HEK293 (cell line): ENCODE results near the gene PRCC.

Experiments used
- CTCF ChIA-PET: fragments of 350-600 bp; formaldehyde crosslinking; extraction: SDS; loops from one replicate; lab custom pipeline; 2021; ENCODE audit warnings: antibody characterized with exemption; lab: Yijun Ruan, JAX
- POLR2A ChIA-PET: fragments of 300-600 bp; formaldehyde crosslinking; extraction: SDS; loops from one replicate; lab custom pipeline; 2020; ENCODE audit warnings: antibody characterized with exemption, inconsistent platforms; lab: Yijun Ruan, JAX
- H3K27ac ChIP-seq: fragments of 200-500 bp; sonication (Bioruptor generic); 2 replicates; pipeline ENCODE4 v1.5.1; 2014; ENCODE audit warnings: low read depth, low read length, control low read depth, inconsistent platforms; ENCODE audit errors: extremely low read depth
- H3K36me3 ChIP-seq, 2 experiments: fragments of 200-500 bp in 1 of 2; sonication (Bioruptor generic) in 1 of 2; 1 replicate in 1 of 2; 2 replicates in 1 of 2; pipeline ENCODE4 v1.5.1; 2014 to 2017; ENCODE audit warnings: inconsistent platforms in 2 of 2, low read length in 2 of 2; ENCODE audit not compliant: control insufficient read depth in 2 of 2, insufficient read depth in 1 of 2
- H3K4me1 ChIP-seq: fragments of 200-500 bp; sonication (Bioruptor generic); 2 replicates; pipeline ENCODE4 v1.5.1; 2014; ENCODE audit warnings: mild to moderate bottlenecking, low read length, inconsistent platforms; ENCODE audit not compliant: control insufficient read depth, insufficient read depth
- H3K4me3 ChIP-seq: 2 replicates; pipeline ENCODE4 v1.5.1; 2011; ENCODE audit warnings: low read depth, mild to moderate bottlenecking, control low read depth, low read length, moderate library complexity
- H3K9me3 ChIP-seq: fragments of 200-500 bp; sonication (Bioruptor generic); 2 replicates; pipeline ENCODE4 v1.5.1; 2014; ENCODE audit warnings: low read depth, low read length, inconsistent platforms; ENCODE audit not compliant: control insufficient read depth, insufficient read depth
- HIC1 ChIP-seq: fragments of 450-650 bp; formaldehyde crosslinking; IDR thresholded peaks from 2 replicates; pipeline ENCODE4 v1.5.1; 2016; ENCODE audit warnings: missing biosample characterization, missing genetic modification characterization
- IKZF3 ChIP-seq: fragments of 450-650 bp; IDR thresholded peaks from 2 replicates; pipeline ENCODE4 v1.5.0; 2018; ENCODE audit warnings: missing biosample characterization, mild to moderate bottlenecking, missing genetic modification characterization, moderate library complexity
- KLF10 ChIP-seq: fragments of 450-650 bp; IDR thresholded peaks from 2 replicates; pipeline ENCODE4 v1.5.1; 2018; ENCODE audit warnings: missing biosample characterization, mild to moderate bottlenecking, missing genetic modification characterization
- PRDM1 ChIP-seq: fragments of 450-650 bp; formaldehyde crosslinking; IDR thresholded peaks from 2 replicates; pipeline ENCODE4; 2016; ENCODE audit warnings: missing biosample characterization, missing genetic modification characterization
- SCRT2 ChIP-seq: fragments of 450-650 bp; formaldehyde crosslinking; IDR thresholded peaks from 2 replicates; pipeline ENCODE4 v1.5.1; 2016; ENCODE audit warnings: missing biosample characterization, missing genetic modification characterization
- ZBTB1 ChIP-seq: fragments of 450-650 bp; formaldehyde crosslinking; IDR thresholded peaks from 2 replicates; pipeline ENCODE4 v1.5.1; 2016; ENCODE audit warnings: missing biosample characterization, missing genetic modification characterization
- ZBTB17 ChIP-seq: fragments of 450-650 bp; formaldehyde crosslinking; IDR thresholded peaks from 2 replicates; pipeline ENCODE4 v1.5.1; 2016; ENCODE audit warnings: missing biosample characterization, missing genetic modification characterization
- ZBTB44 ChIP-seq: fragments of 450-650 bp; IDR thresholded peaks from 2 replicates; pipeline ENCODE4 v1.5.1; 2018; ENCODE audit warnings: missing biosample characterization, mild to moderate bottlenecking, missing genetic modification characterization
- ZNF112 ChIP-seq: fragments of 450-650 bp; formaldehyde crosslinking; IDR thresholded peaks from 2 replicates; pipeline ENCODE4 v1.5.0; 2017; ENCODE audit warnings: missing biosample characterization, missing genetic modification characterization
- ZNF146 ChIP-seq: fragments of 450-650 bp; formaldehyde crosslinking; IDR thresholded peaks from 2 replicates; pipeline ENCODE4 v1.5.1; 2016; ENCODE audit warnings: missing biosample characterization, missing genetic modification characterization
- ZNF169 ChIP-seq: fragments of 450-650 bp; formaldehyde crosslinking; IDR thresholded peaks from 2 replicates; pipeline ENCODE4 v1.5.1; 2016; ENCODE audit warnings: missing biosample characterization, missing genetic modification characterization
- ZNF341 ChIP-seq: fragments of 450-650 bp; formaldehyde crosslinking; IDR thresholded peaks from 2 replicates; pipeline ENCODE4; 2016; ENCODE audit warnings: low read depth, missing biosample characterization, missing genetic modification characterization
- ZNF398 ChIP-seq: fragments of 450-650 bp; formaldehyde crosslinking; IDR thresholded peaks from 2 replicates; pipeline ENCODE4 v1.5.1; 2017; ENCODE audit warnings: missing biosample characterization, missing genetic modification characterization
- ZNF510 ChIP-seq: fragments of 450-650 bp; formaldehyde crosslinking; IDR thresholded peaks from 2 replicates; pipeline ENCODE4 v1.5.1; 2018; ENCODE audit warnings: mild to moderate bottlenecking, missing genetic modification characterization, missing biosample characterization; ENCODE audit not compliant: insufficient replicate concordance
- ZNF521 ChIP-seq: fragments of 450-650 bp; formaldehyde crosslinking; IDR thresholded peaks from 2 replicates; pipeline ENCODE4 v1.5.1; 2017; ENCODE audit warnings: missing biosample characterization, mild to moderate bottlenecking, missing genetic modification characterization
- ZNF529 ChIP-seq: fragments of 450-650 bp; formaldehyde crosslinking; IDR thresholded peaks from 2 replicates; pipeline ENCODE4 v1.5.1; 2017; ENCODE audit warnings: missing genetic modification characterization, missing biosample characterization; ENCODE audit not compliant: insufficient replicate concordance
- ZNF548 ChIP-seq: fragments of 450-650 bp; formaldehyde crosslinking; IDR thresholded peaks from 2 replicates; pipeline ENCODE4 v1.5.1; 2016; ENCODE audit warnings: missing biosample characterization, missing genetic modification characterization
- ZNF561 ChIP-seq: fragments of 450-650 bp; IDR thresholded peaks from 2 replicates; pipeline ENCODE4 v1.5.1; 2018; ENCODE audit warnings: missing biosample characterization, missing genetic modification characterization, borderline replicate concordance
- ZNF747 ChIP-seq: fragments of 450-650 bp; formaldehyde crosslinking; IDR thresholded peaks from 2 replicates; pipeline ENCODE4 v1.5.1; 2016; ENCODE audit warnings: missing biosample characterization, missing genetic modification characterization
- ZSCAN16 ChIP-seq: fragments of 450-650 bp; formaldehyde crosslinking; IDR thresholded peaks from 2 replicates; pipeline ENCODE4 v1.5.1; 2016; ENCODE audit warnings: missing biosample characterization, missing genetic modification characterization
- TF ChIP-seq, protein P1 (sequence below): fragments of 450-650 bp; formaldehyde crosslinking; IDR thresholded peaks from 2 replicates; pipeline ENCODE4 v1.5.1; 2016; ENCODE audit warnings: missing biosample characterization, missing genetic modification characterization, low read depth

Gene PRCC

GRCh38 chr1:156751757-156752481, 15.4 kb upstream of the PRCC start (continued):
- TF ChIP-seq ZNF146 (tag by site-specific recombination) (no peak), PRDM1 (tag by site-specific recombination) (no peak), ZNF398 (tag by site-specific recombination) (peak; percentile 90), ZBTB17 (tag by site-specific recombination) (peak; percentile 98), ZNF169 (no peak), ZBTB1 (no peak), ZSCAN16 (tag by site-specific recombination) (no peak)

DNA sequence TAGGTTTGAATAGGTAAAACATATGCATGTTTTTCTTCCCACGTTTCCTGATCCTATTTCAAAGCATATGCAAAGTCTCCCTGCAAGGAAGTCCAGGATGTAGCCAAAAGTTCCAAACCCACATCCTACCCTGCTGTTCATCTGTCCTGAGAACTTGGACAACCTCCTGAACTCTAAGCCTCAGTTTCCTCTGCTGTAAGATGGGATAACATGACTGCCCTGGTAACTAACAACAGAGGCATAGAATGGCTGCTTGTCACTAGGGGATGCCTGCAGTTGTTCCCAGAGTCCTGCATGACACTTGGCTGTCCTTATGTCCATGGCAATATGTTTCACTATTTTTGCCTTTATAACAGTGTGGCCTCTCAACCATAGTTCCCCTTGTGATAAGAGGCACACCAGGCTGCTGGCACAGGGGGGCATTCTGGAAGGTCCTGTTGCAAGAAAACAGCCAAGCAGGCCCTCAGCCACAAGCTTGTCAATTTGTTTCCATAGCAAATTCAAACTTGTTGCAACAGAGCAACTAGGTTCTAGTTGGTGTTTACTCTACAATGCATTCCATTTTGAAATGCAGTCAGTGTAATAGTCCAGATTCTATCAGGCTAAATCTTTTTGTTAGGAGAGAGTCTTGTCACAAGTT, 14.4 kb upstream of the PRCC start:
- Histone ChIP-seq H3K36me3 (peaks cover 0 to 9% of the 10 kb centered on the region in 2 experiments; a peak in 1 of 3 replicates), H3K4me1 (0 out of 2 replicates have a peak, but pooled peaks cover 10% of the 10 kb centered on the region)
- TF ChIP-seq ZNF747 (tag by site-specific recombination) (no peak), ZNF341 (tag by site-specific recombination) (peak; percentile 57), SCRT2 (tag by site-specific recombination) (peak; percentile 80)
- TF ChIP-seq, all 188 proteins: peak for 2
- Histone ChIP-seq H3K9me3 (no peaks in the 10 kb centered on the region), H3K4me3 (no peak overlapping the region; the same call in 1 of the 2 replicates), H3K27ac (no peak overlapping the region)
- ChIA-PET POLR2A (interaction anchor here (1.5 to 3.2 kb wide), 8 partner anchors 8 to 64 kb away, joined by 4 to 63 read pairs (median 10); partner anchors contain the start of genes ISG20L2, METTL25B, MRPL24 and PRCC), CTCF (interaction anchor here (0.8 to 2.5 kb wide), 5 partner anchors 8 to 64 kb away, joined by 3 to 9 read pairs (median 4); no protein-coding TSS in a partner anchor)

GRCh38 chr1:156754219-156754618, 13.1 kb upstream of the PRCC start:
- Histone ChIP-seq H3K36me3 (peaks cover 0 to 7% of the 10 kb centered on the region in 2 experiments; a peak in 1 of 3 replicates), H3K4me3 (no peak overlapping the region), H3K27ac (no peak overlapping the region), H3K9me3 (no peaks in the 10 kb centered on the region), H3K4me1 (0 out of 2 replicates have a peak, but pooled peaks cover 2% of the 10 kb centered on the region)
- TF ChIP-seq ZBTB44 (tag by site-specific recombination), result peak; percentile 79
- no peak for TF ChIP-seq ZNF510 (tag by site-specific recombination)
- TF ChIP-seq IKZF3 (tag by site-specific recombination), result no peak
- CTCF ChIA-PET, result interaction anchor here (1.1 to 1.3 kb wide), 2 partner anchors 12 to 65 kb away, joined by 3 to 4 read pairs; partner anchors contain the start of gene PRCC
- POLR2A ChIA-PET, result interaction anchor here (0.5 kb wide), 1 partner anchor 10 kb away, joined by 5 read pairs; no protein-coding TSS in a partner anchor

DNA sequence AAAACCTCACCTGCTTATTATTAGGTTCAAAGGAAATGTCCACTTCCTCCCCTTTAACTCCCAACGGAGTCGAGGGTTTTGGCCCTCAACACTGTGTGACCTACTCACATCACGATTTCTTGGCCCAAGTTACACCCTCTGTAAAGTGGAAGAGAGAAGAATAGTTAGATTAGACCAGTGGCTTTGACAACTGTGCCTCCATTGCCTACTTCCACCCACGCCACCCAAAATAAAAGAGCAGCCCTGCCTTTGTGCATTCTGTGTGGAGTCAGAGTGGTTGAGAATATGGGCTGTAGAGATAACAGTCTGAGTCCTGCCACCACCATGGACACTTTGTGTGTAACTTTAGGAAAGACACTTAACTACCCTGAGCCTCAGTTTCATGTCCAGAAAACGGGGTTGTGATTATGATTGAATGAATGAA, 11.8 kb upstream of the PRCC start:
- no peaks in the 10 kb centered on the region for H3K9me3 ChIP-seq
- H3K27ac ChIP-seq, result no peak overlapping the region
- H3K36me3 ChIP-seq, result no peaks in the 10 kb centered on the region
- H3K4me1 ChIP-seq, result no peaks in the 10 kb centered on the region
- ChIA-PET CTCF (interaction anchor here (1.1 to 2.0 kb wide), 4 partner anchors 8 to 105 kb away, joined by 3 to 6 read pairs (median 5); partner anchors contain the start of gene NTRK1), POLR2A (interaction anchor here (0.6 to 1.8 kb wide), 3 partner anchors 9 to 52 kb away, joined by 3 to 6 read pairs (median 6); partner anchors contain the start of gene PRCC)
- no peak overlapping the region for H3K4me3 ChIP-seq
- no peak for TF ChIP-seq HIC1
- no peak for TF ChIP-seq ZNF561 (tag by site-specific recombination)
- no peak for TF ChIP-seq ZNF529 (tag by site-specific recombination)
- TF ChIP-seq ZNF112 (tag by site-specific recombination), result no peak
- no peak for TF ChIP-seq ZNF548 (tag by site-specific recombination)
- TF ChIP-seq, protein P1, sequence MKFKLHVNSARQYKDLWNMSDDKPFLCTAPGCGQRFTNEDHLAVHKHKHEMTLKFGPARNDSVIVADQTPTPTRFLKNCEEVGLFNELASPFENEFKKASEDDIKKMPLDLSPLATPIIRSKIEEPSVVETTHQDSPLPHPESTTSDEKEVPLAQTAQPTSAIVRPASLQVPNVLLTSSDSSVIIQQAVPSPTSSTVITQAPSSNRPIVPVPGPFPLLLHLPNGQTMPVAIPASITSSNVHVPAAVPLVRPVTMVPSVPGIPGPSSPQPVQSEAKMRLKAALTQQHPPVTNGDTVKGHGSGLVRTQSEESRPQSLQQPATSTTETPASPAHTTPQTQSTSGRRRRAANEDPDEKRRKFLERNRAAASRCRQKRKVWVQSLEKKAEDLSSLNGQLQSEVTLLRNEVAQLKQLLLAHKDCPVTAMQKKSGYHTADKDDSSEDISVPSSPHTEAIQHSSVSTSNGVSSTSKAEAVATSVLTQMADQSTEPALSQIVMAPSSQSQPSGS (tag by site-specific recombination), result no peak
- TF ChIP-seq KLF10 (tag by site-specific recombination), result no peak
- TF ChIP-seq ZNF521 (tag by site-specific recombination), result no peak
